Transverse colon (tissue), 3 donors: Measurements from ENCODE around the gene NLRC5.

Experiments used
- CTCF ChIP-seq, 5 experiments: fragments of 200-600 bp in 3 of 5; fragments of 450-650 bp in 2 of 5; sonication (generic) in 3 of 5; IDR thresholded peaks; 1 replicate in 2 of 5; 2 replicates in 3 of 5; pipeline ENCODE4 v1.5.1; 2016 to 2017; ENCODE audit warnings: antibody characterized with exemption in 5 of 5, inconsistent platforms in 3 of 5, mild to moderate bottlenecking in 2 of 5, moderate library complexity in 1 of 5
- EP300 ChIP-seq: sonication (generic); formaldehyde crosslinking; IDR thresholded peaks from one replicate; pipeline ENCODE4 v1.6.1; 2017; ENCODE audit warnings: antibody characterized with exemption, low read depth
- POLR2A ChIP-seq: fragments of 450-650 bp; IDR thresholded peaks from one replicate; pipeline ENCODE4 v1.6.1; 2016; ENCODE audit warnings: antibody characterized with exemption, mild to moderate bottlenecking, moderate library complexity

GRCh38 chr16:56977823-56978430, 11.4 kb upstream of the NLRC5 start:
- TF ChIP-seq CTCF (IDR thresholded peaks at IDR 0.05) (no peak), EP300 (no peak), POLR2A (no peak)
